GM18909 (cell line): ENCODE measurements around the gene DGKE.

Source experiments
- ATAC-seq: cut with Tn5 transposase; IDR thresholded peaks from one replicate; pipeline ENCODE4 v1.9.1; 2021; ENCODE audit warnings: mild to moderate bottlenecking; ENCODE audit not compliant: unreplicated experiment, poor library complexity

The DGKE gene

GRCh38 chr17:56838687-56839086 lies 4.7 kb downstream of the DGKE start:
- no peak for ATAC-seq

GRCh38 chr17:56842577-56842976 lies 8.6 kb downstream of the DGKE start:
- no peak for ATAC-seq

DNA sequence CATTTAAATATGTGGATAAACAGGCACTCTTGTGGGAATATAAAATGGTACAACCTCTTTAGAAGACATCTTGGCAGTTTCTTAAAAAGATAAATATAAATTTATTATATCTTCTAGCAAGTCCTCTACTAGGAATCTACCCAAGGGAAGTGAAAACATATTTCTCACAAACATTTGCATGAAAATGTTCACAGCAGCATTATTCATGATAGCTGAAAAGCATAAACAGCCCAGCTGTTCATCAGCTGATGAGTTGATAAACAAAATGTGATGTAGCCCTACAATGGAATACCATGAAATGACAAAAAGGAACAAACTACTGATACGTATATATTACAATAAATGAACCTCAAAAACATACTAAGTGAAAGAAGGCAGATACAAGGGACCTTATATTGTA lies 12.0 kb downstream of the DGKE start:
- ATAC-seq: no peak

DNA sequence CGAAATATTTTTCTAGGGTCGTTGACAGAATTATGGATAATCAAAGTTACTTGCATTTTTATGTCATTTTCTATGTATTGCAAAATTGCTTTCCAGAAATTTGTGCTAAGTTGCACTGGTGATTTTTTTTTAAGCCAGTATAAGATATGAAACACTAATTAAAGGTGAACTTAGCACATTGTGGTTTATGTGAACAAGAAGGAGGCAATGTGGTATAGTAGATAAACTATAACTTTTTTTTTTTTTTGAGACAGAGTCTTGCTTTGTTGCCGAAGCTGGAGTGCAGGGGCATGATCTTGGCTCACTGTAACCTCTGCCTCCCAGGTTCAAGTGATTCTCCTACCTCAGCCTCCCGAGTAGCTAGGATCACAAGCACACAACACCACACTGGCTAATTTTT lies 13.2 kb downstream of the DGKE start:
- ATAC-seq: no peak

DNA sequence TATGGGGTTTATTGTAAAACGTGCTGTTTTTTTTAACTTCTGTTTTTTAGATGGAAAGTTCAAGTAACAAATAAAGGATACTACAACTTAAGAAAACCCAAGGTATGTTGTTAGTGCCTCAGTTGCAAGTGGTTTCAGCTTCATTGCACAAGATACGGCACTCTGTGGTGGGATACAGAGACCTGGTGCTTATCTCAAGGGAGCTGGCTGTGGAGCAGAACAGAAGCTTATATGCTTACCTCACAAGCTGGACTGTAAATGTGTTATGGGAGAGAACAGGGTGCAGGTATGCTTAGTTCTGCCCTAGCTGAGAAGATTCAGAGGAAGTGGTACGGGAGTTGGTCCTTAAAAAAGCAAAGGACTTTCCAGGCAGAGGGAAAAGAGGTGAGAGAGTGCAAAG lies 15.2 kb downstream of the DGKE start:
- no peak for ATAC-seq

GRCh38 chr17:56850591-56850990 lies 16.6 kb downstream of the DGKE start:
- ATAC-seq: no peak

DNA sequence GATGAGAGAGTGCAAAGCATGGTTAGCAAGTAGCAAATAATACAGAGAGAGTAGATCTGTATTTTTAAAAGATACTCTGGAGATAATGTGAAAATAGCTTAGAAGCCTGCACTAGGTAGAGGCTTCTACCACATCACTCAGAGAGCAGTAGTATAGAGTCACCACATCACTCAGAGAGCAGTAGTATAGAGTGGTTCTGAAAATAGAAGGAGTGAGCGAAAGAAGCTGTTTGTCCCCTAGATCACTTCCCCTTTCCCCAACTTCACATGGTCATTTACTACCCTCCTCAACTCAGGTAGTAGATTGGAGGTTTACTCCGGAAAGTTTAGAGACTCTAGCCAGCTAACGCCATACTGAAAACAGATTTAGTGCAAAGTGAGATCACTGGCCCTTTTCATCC lies 17.1 kb downstream of the DGKE start:
- ATAC-seq: no peak

- no peak for ATAC-seq
These were observed 27.9 kb downstream of the DGKE start for GRCh38 chr17:56861899-56862298.

GRCh38 chr17:56863974-56864373 lies 30.0 kb downstream of the DGKE start:
- no peak for ATAC-seq

DNA sequence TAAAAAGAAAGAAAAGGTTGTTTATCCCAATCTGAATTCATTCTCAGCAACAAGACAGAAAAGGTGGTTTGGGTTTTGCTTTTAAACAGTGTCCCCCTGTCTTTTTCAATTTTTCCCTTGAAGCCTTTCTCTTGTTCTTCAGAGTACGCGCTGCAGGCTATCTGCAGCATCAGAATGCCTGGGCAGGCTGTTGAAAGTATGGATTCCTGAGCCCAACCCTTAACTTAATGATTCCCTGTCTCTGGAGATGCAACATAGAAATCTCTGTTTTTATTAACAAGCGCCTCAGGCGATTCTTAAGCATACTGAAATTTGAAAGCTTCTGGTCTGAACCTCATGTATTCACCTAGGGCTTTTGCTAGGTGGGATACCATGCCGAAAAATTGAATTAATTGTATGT lies 32.1 kb downstream of the DGKE start:
- ATAC-seq: no peak

- no peak for ATAC-seq
These were observed 32.5 kb downstream of the DGKE start for GRCh38 chr17:56866496-56866895.

DNA sequence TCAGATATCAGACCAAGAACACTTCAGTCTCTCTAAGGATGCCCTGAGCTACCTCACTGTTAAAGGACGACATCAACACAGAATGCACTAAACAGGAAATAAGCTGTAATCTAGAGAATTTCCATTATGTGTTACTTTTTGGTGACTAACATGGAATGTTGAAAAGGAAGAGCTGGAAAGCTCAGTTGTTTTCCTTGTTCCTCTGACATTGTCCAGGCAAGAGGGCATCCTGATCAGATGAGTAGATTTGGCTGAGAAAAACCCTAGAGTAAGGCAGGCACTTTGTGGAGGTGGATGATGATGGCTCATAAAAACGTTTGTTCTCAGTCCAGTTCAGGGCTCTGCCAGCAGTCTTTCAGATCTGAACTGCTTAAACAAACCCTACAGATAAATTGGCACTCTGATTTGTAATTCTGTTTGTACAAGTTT lies 34.0 kb downstream of the DGKE start:
- no peak for ATAC-seq

DNA sequence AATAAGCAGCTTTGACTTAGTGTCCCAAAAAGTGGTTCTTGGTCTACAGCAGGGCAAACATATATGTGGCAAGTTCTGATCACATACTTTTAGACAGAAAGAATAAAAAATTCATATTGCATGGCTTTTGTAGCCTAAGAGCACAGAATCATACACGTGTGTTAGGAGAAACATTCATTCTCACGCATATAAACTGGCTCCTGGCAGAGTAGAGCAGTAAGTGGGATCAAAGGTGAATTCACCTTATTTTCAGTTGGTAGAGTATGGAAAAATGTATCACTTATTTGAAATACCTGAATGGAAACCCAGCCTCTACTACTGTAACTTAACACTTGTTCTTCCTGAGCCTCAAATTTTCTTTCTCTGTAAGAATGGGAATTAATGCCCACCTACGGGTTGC lies 34.8 kb downstream of the DGKE start:
- ATAC-seq: no peak

- ATAC-seq: peak; percentile 66
These were observed 36.2 kb downstream of the DGKE start for GRCh38 chr17:56870081-56870651.

- no peak for ATAC-seq
These were observed 42.8 kb downstream of the DGKE start for GRCh38 chr17:56876766-56877179.

DNA sequence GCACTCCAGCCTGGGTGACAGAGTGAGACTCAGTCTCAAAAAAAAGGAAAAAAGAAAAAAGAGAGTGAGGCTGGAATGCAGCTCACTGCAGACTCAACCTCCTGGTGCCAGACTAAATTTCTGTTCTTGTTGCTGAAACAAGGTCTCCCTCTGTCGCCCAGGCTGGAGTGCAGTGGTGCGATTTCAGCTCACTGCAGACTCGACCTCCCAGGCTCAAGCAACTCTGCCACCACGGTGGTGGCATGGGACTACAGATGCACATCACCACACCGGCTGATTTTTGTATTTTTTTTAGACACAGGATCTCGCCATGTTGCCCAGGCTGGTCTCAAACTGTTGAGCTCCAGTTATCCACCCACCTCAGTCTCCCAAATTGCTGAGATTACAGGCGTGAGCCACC lies 45.3 kb downstream of the DGKE start:
- no peak for ATAC-seq

DNA sequence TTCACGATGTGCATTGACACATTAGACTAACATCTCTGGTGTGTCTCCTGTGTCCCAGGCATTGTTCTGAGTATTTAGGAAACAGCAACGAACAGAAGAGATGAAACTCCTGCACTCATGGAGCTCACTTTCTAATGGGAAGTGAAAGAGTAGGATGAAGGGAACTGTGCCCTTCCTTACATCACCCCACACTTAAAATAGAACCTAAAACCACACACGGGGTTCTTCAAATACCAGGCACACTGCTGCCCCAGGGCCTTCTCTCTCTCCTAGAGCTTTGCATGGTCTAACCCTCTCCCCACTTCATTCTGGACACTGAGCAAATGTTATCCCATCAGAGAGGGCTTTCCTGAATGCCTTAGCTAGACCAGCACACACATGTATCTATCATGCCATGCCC lies 46.2 kb downstream of the DGKE start:
- no peak for ATAC-seq

- ATAC-seq: no peak
These were observed 46.6 kb downstream of the DGKE start for GRCh38 chr17:56880571-56880970.

GRCh38 chr17:56881685-56882295 lies 47.8 kb downstream of the DGKE start:
- ATAC-seq: no peak

DNA sequence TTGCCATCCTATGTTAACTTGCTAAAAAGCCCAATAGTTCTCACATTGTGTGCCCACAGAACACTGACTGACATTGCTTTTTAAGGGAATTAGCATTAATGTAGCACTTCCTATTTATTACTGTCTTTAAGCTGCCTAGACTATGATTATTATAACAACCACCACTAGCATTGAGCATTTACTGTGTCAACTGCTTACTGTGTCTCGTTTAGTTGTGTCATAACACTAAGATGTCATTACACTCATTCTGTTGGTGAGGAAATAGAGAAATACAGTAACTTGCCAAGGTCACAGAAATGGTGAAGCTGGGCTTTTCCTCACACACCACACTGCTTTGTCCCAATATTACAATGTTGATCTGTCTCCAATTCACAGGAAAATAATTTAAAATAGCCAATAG lies 49.7 kb downstream of the DGKE start:
- ATAC-seq: no peak

GRCh38 chr17:56884483-56885311 lies 50.7 kb downstream of the DGKE start:
- no peak for ATAC-seq

DNA sequence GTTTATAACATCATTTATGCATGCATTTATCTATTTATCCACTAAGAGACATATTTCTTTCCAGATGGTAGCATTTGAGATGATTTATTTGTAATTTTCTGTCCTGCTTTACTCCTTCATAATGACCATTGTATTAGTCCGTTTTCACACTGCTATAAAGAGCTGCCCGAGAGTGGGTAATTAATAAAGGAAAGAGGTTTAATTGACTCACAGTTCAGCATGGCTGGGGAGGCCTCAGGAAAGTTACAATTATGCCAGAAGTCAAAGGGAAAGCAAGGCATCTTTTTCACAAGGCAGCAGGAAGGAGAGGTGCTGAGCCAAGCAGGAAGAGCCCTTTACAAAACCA lies 51.3 kb downstream of the DGKE start:
- no peak for ATAC-seq
